ENCODE data around the gene RPS15.

The RPS15 gene

GRCh38 chr19:1453525-1454364, 15.5 kb downstream of the RPS15 start:
- Histone ChIP-seq H3K27me3 (no peaks in the 10 kb centered on the region), H3K4me3 (ENCODE audit: low read depth, low read length) (peak overlapping the region; percentile 20; the same call in 1 of the 2 replicates), H3K9me3 (no peaks in the 10 kb centered on the region), H3K4me1 (peaks cover 21% of the 10 kb centered on the region), H3K36me3 (peaks cover 12% of the 10 kb centered on the region)
- peak; percentile 9; the same call in 1 of the 2 replicates for TF ChIP-seq CTCF (IDR thresholded peaks at IDR 0.05; ENCODE audit: low read depth, low read length)
- DNase-seq: peak; percentile 89

GRCh38 chr19:1455002-1455335, 16.8 kb downstream of the RPS15 start:
- no peaks in the 10 kb centered on the region for H3K9me3 ChIP-seq
- no peak for TF ChIP-seq CTCF (IDR thresholded peaks at IDR 0.05; ENCODE audit: low read depth, low read length)
- no peak for DNase-seq
- H3K4me3 ChIP-seq (ENCODE audit: low read depth, low read length): no peak overlapping the region
- peaks cover 21% of the 10 kb centered on the region for H3K36me3 ChIP-seq
- H3K4me1 ChIP-seq: peaks cover 15% of the 10 kb centered on the region
- no peaks in the 10 kb centered on the region for H3K27me3 ChIP-seq

GRCh38 chr19:1455336-1456120, 17.3 kb downstream of the RPS15 start:
- peak; percentile 88 for DNase-seq
- Histone ChIP-seq H3K9me3 (no peaks in the 10 kb centered on the region), H3K36me3 (peaks cover 27% of the 10 kb centered on the region), H3K27me3 (no peaks in the 10 kb centered on the region), H3K4me1 (peaks cover 15% of the 10 kb centered on the region), H3K4me3 (ENCODE audit: low read depth, low read length) (no peak overlapping the region)
- TF ChIP-seq CTCF (IDR thresholded peaks at IDR 0.05; ENCODE audit: low read depth, low read length): no peak

- peaks cover 15% of the 10 kb centered on the region for H3K4me1 ChIP-seq
- TF ChIP-seq CTCF (IDR thresholded peaks at IDR 0.05; ENCODE audit: low read depth, low read length): no peak
- DNase-seq: no peak
- H3K9me3 ChIP-seq: no peaks in the 10 kb centered on the region
- H3K36me3 ChIP-seq: peaks cover 35% of the 10 kb centered on the region
- H3K27me3 ChIP-seq: no peaks in the 10 kb centered on the region
- H3K4me3 ChIP-seq (ENCODE audit: low read depth, low read length): no peak overlapping the region
Measured at GRCh38 chr19:1456121-1456900, 18.1 kb downstream of the RPS15 start.

GRCh38 chr19:1457031-1457739, 19.0 kb downstream of the RPS15 start:
- Histone ChIP-seq H3K4me3 (ENCODE audit: low read depth, low read length) (no peak overlapping the region), H3K9me3 (no peaks in the 10 kb centered on the region), H3K27me3 (no peaks in the 10 kb centered on the region), H3K4me1 (peaks cover 14% of the 10 kb centered on the region), H3K36me3 (peaks cover 35% of the 10 kb centered on the region)
- DNase-seq: no peak
- no peak for TF ChIP-seq CTCF (IDR thresholded peaks at IDR 0.05; ENCODE audit: low read depth, low read length)
